HL-60 (cell line): ENCODE data around the gene BMP7.

ENCODE experiments used
- DNase-seq, 2 experiments: peaks; one replicate each; pipeline ENCODE4 v3.0.0-alpha.2; 2010 to 2020; ENCODE audit warnings: low read depth in 1 of 2, low spot score in 1 of 2
- H3K27ac ChIP-seq: fragments of 250-450 bp; sonication (Bioruptor Pico); replicated peaks from 2 replicates; pipeline ENCODE4 v1.5.1; 2020; ENCODE audit warnings: mild to moderate bottlenecking, moderate library complexity
- H3K27me3 ChIP-seq: fragments of 250-450 bp; sonication (Bioruptor Pico); 2 replicates; pipeline ENCODE4 v1.5.1; 2021; ENCODE audit warnings: mild to moderate bottlenecking, moderate library complexity; ENCODE audit not compliant: insufficient read depth, poor library complexity, severe bottlenecking
- H3K4me3 ChIP-seq: replicated peaks from 2 replicates; pipeline ENCODE4 v1.5.1; 2011; ENCODE audit warnings: mild to moderate bottlenecking, control low read depth, low read length; ENCODE audit not compliant: insufficient read depth
- CTCF ChIP-seq: IDR thresholded peaks from one replicate; pipeline ENCODE4 v1.5.1; 2011; ENCODE audit warnings: low read length, control low read depth, inconsistent platforms; ENCODE audit not compliant: insufficient read depth
- GABPA ChIP-seq: IDR thresholded peaks from 2 replicates; pipeline ENCODE4 v1.6.1; 2012; ENCODE audit warnings: low read depth
- POLR2AphosphoS5 ChIP-seq: IDR thresholded peaks from 2 replicates; pipeline ENCODE4 v1.6.1; 2012; ENCODE audit warnings: low read depth
- REST ChIP-seq: IDR thresholded peaks from 2 replicates; pipeline ENCODE4 v1.6.1; 2012; ENCODE audit warnings: low read depth; ENCODE audit not compliant: insufficient replicate concordance
- SPI1 ChIP-seq: IDR thresholded peaks from 2 replicates; pipeline ENCODE4 v1.6.1; 2012; ENCODE audit warnings: low read depth, mild to moderate bottlenecking, borderline replicate concordance

The BMP7 gene

GRCh38 chr20:57199656-57200405, 66.6 kb downstream of the BMP7 start:
- no peak for TF ChIP-seq REST
- TF ChIP-seq CTCF = no peak
- TF ChIP-seq SPI1 = no peak
- no peak for TF ChIP-seq GABPA
- TF ChIP-seq POLR2AphosphoS5 = no peak
- Histone ChIP-seq H3K27ac (no peak overlapping the region), H3K4me3 (no peak overlapping the region), H3K27me3 (no peaks in the 10 kb centered on the region)
- no peak for DNase-seq

- no peak for TF ChIP-seq POLR2AphosphoS5
- Histone ChIP-seq H3K27me3 (no peaks in the 10 kb centered on the region), H3K4me3 (no peak overlapping the region), H3K27ac (no peak overlapping the region)
- DNase-seq = no peak
Measured at GRCh38 chr20:57198132-57199072, 68.0 kb downstream of the BMP7 start.

- TF ChIP-seq POLR2AphosphoS5 = no peak
- no peak for TF ChIP-seq GABPA
- no peak for TF ChIP-seq SPI1
- no peak for TF ChIP-seq CTCF
- no peak for TF ChIP-seq REST
- Histone ChIP-seq H3K4me3 (no peak overlapping the region), H3K27ac (no peak overlapping the region), H3K27me3 (no peaks in the 10 kb centered on the region)
- no peak for DNase-seq
Measured at GRCh38 chr20:57197352-57198131, 68.9 kb downstream of the BMP7 start.
